GM15510 (cell line): ENCODE measurements around the gene AKR1B15.

Experiments used
- POLR2A ChIP-seq: IDR thresholded peaks from 3 replicates; pipeline ENCODE4 v1.6.1; 2011; ENCODE audit warnings: borderline replicate concordance; ENCODE audit not compliant: insufficient read length; ENCODE audit errors: extremely low read depth

Gene AKR1B15

DNA sequence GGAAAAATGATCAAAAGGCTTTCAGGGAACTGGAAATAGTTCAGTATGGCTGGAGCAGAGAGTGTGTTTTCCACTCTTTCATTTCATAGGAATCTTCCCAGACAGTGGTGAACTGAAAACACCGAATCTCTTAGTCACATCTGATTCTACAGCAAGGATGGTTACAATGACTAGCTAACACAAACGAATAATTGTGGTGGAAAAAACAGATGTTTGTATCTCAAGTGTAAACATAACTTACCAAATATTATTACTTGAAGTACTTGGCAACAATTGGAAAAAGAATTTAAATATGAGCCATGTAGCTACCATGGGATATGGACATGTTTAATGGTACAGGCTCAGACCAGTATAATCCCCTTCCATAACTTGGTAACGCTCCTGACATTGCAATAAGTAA is 76.6 kb downstream of the AKR1B15 start:
- TF ChIP-seq POLR2A, result no peak

DNA sequence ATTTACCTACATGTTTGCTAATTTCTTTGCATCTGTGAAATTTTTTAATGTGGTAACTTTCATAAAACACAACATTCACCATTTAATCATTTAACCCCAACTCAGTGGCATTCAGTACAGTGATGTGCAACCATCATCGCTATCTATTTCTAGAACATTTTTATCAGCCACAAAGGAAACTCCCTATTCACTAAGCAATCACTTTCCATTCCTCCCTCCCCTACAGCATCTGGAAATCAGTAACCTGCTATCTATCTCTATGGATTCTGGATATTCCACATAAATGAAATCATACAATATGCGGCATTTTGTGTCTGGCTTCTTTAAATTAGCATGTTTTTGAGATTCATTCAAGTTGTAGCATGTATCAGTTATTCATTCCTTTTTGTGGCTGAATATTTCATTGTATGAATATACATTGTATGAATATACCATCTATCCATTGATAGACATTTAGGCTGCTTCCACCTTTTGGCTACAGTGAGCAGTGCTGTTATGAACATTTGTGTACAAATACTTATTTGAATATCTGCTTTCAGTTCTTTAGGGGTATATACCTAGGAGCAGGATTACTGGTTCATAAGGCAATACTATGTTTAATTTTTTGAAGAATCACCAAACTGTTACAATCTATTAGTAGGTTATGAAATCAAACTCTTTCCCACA is 78.3 kb downstream of the AKR1B15 start:
- TF ChIP-seq POLR2A, result no peak

DNA sequence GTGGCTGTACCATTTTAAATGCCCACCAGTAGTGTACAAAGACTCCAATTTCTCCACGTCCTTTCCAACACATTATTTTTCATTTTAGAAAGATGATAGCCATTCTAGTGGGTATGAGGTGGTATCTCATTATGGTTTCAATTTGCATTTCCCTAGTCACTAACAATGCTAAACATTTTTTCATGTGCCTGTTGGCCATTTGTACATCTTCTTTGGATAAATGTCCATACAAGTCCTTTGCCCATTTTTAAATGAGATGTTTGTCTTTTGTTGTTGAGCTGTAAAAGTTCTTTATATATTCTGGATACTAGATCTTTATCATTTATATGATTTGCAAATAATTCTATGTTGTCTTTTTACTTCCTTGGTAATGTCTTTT is 78.9 kb downstream of the AKR1B15 start:
- TF ChIP-seq POLR2A, result no peak

DNA sequence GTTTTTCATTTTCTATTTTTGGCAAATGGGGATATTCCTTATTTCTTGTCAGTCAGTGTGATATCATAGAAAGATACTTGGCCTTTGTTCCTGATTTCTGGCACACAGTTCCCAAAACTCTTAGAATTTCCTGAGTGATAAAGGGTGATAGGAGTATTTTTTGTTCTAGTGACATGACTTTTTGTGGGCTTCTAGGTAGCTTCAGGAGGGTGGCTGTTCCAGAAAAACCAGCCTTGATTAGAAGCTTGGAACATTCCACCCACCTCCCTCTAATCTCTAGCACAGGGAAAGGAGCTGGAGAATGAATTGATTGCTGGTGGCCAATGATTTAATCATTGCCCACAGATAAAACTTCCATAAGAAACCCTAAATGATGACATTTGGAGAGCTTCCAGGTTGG is 80.5 kb downstream of the AKR1B15 start:
- TF ChIP-seq POLR2A, result no peak
